Ectodermal cell (in vitro differentiated cells): Measurements from ENCODE around the gene SH3BGRL2.

Source experiments
- H3K27ac ChIP-seq: 2 replicates; pipeline ENCODE4 v1.7.0; 2013; ENCODE audit warnings: mild to moderate bottlenecking, low read depth, low read length; ENCODE audit not compliant: insufficient read depth, poor library complexity, severe bottlenecking
- H3K27me3 ChIP-seq: 2 replicates; pipeline ENCODE4 v1.7.0; 2013; ENCODE audit warnings: mild to moderate bottlenecking, low read length; ENCODE audit not compliant: insufficient read depth, control insufficient read depth, poor library complexity, severe bottlenecking
- H3K36me3 ChIP-seq: one replicate; pipeline ENCODE4 v1.7.0; 2013; ENCODE audit warnings: low read length; ENCODE audit not compliant: control insufficient read depth, insufficient read depth
- H3K4me1 ChIP-seq: one replicate; pipeline ENCODE4 v1.7.0; 2013; ENCODE audit warnings: low read length; ENCODE audit not compliant: control insufficient read depth, insufficient read depth
- H3K4me3 ChIP-seq: 2 replicates; pipeline ENCODE4 v1.7.0; 2013; ENCODE audit warnings: low read depth, low read length, control low read depth; ENCODE audit not compliant: insufficient read depth
- H3K9me3 ChIP-seq: 2 replicates; pipeline ENCODE4 v1.7.0; 2013; ENCODE audit warnings: mild to moderate bottlenecking, low read length, moderate library complexity; ENCODE audit not compliant: control insufficient read depth
- WGBS, 2 experiments: methylation state at CpG; one replicate each; pipeline ENCODE4 v1.1.7; 2013; ENCODE audit warnings: missing lambda C conversion rate in 2 of 2; 5-methylcytosine and 5-hydroxymethylcytosine counted together

SH3BGRL2 gene

GRCh38 chr6:79711167-79711566 lies 80.0 kb downstream of the SH3BGRL2 start:
- Histone ChIP-seq H3K27ac (no peak overlapping the region), H3K36me3 (no peaks in the 10 kb centered on the region), H3K9me3 (no peaks in the 10 kb centered on the region), H3K27me3 (no peaks in the 10 kb centered on the region), H3K4me3 (no peak overlapping the region), H3K4me1 (no peaks in the 10 kb centered on the region)
- whole genome bisulfite sequencing, 2 experiments = 93 to 100% methylated on average over 4 of the region's 4 CpGs

DNA sequence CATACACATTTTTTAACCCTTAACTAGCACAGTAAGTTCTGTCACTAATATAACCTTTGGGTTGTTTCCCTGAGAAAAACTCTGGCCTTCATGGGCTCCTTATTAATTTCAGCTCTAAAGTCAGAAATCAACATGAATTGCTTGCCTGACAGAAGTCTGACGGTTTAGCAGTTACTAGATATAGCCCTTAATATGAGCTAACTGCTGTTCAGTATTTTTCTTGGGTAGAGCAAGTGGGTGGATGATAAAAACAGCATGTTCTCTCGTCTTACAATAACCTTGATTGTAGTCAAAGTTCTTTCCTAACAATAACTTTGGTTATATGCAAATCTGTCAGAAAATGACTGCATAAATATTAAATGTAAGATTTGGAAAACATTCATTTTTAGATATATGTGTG lies 81.0 kb downstream of the SH3BGRL2 start:
- Histone ChIP-seq H3K27me3 (no peaks in the 10 kb centered on the region), H3K4me1 (no peaks in the 10 kb centered on the region), H3K36me3 (no peaks in the 10 kb centered on the region), H3K4me3 (no peak overlapping the region), H3K27ac (no peak overlapping the region), H3K9me3 (no peaks in the 10 kb centered on the region)
- 89 to 93% methylated on average over 2 of the region's 2 CpGs for WGBS, 2 experiments

- Histone ChIP-seq H3K36me3 (no peaks in the 10 kb centered on the region), H3K27me3 (no peaks in the 10 kb centered on the region), H3K4me1 (no peaks in the 10 kb centered on the region), H3K9me3 (no peaks in the 10 kb centered on the region), H3K4me3 (no peak overlapping the region), H3K27ac (no peak overlapping the region)
- 88 to 90% methylated on average over 8 to 9 of the region's 9 CpGs for WGBS, 2 experiments
Observed at GRCh38 chr6:79712616-79713135, 81.5 kb downstream of the SH3BGRL2 start.

DNA sequence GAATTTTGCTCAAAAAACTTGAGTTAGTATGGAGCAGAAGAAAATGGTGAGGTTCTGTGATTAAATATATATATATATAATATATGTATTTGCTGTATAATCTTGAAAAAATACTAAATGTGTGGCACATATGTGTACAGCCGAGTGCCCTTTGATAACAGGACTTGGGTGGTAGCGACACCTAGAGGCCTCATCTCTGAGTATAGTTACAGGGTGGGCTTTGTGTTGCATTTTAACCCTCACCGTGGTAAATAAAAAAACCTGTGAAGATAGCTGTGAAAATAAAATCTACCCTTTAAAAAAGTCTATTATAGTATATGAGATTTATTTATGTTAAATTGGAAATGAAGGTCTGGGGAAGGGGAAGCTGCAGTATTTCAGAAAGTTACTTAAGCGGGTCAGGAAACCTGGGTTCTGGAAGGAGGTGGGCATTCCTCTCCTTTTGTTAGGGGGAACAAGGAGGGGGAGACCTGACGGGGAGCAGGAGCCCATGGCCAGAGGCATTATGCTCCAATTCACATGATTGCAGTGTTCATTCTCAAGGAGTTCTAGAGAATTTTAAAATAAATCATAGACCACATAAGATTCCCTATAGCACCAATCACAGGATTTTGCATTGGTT lies 82.7 kb downstream of the SH3BGRL2 start:
- 29 to 36% methylated on average over 4 of the region's 5 CpGs for WGBS, 2 experiments
- no peaks in the 10 kb centered on the region for H3K4me1 ChIP-seq
- H3K27ac ChIP-seq = no peak overlapping the region
- H3K36me3 ChIP-seq = no peaks in the 10 kb centered on the region
- no peaks in the 10 kb centered on the region for H3K27me3 ChIP-seq
- H3K9me3 ChIP-seq = no peaks in the 10 kb centered on the region
- H3K4me3 ChIP-seq = no peak overlapping the region

- H3K4me3 ChIP-seq = no peak overlapping the region
- WGBS, 2 experiments = 91 to 97% methylated on average over 2 of the region's 2 CpGs
- H3K27ac ChIP-seq = no peak overlapping the region
- no peaks in the 10 kb centered on the region for H3K36me3 ChIP-seq
- no peaks in the 10 kb centered on the region for H3K27me3 ChIP-seq
- H3K4me1 ChIP-seq = no peaks in the 10 kb centered on the region
- no peaks in the 10 kb centered on the region for H3K9me3 ChIP-seq
Observed at GRCh38 chr6:79717989-79718388, 86.9 kb downstream of the SH3BGRL2 start.

DNA sequence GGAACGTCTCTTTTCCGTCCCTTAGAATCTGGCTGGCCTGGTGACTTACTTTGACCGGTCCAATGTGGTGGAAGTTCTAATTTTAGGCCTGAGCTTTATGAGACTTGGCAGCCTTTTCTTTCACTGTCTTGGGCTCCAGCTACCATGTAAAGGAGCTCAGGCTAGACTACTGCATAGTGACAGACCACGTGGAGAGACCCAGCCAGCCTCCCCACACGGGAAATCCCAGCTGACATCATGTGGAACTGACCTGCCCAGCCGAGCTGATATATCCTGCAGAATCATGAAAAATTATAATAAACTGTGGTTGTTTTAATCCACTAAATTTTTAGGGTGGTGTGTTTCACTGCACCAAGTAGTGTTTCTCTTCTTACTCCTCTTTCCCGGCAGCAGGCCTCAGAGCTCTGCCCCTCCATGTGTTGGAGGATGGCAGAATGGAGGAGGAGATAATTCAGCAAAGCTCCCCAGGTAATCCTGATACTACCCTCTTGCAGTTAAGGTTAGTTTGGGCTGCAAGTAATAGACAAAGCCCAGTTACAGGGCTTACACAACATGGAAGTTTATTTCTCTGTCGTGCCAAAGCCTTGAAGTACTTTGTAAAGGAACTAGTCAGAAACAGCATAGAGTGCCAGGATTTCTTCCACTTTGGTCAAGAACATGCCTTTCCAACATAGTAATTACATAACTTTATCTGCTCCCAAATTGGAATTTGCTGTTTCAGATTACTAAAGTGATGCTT lies 87.5 kb downstream of the SH3BGRL2 start:
- Histone ChIP-seq H3K27me3 (no peaks in the 10 kb centered on the region), H3K9me3 (no peaks in the 10 kb centered on the region), H3K4me1 (no peaks in the 10 kb centered on the region), H3K4me3 (no peak overlapping the region), H3K36me3 (no peaks in the 10 kb centered on the region), H3K27ac (no peak overlapping the region)
- 86 to 92% methylated on average over 8 of the region's 8 CpGs for WGBS, 2 experiments

- no peaks in the 10 kb centered on the region for H3K27me3 ChIP-seq
- no peaks in the 10 kb centered on the region for H3K9me3 ChIP-seq
- no peak overlapping the region for H3K27ac ChIP-seq
- no peaks in the 10 kb centered on the region for H3K36me3 ChIP-seq
- no peak overlapping the region for H3K4me3 ChIP-seq
- WGBS, 2 experiments = 95% methylated on average over 6 of the region's 6 CpGs
- no peaks in the 10 kb centered on the region for H3K4me1 ChIP-seq
Observed at GRCh38 chr6:79719248-79719960, 88.3 kb downstream of the SH3BGRL2 start.

DNA sequence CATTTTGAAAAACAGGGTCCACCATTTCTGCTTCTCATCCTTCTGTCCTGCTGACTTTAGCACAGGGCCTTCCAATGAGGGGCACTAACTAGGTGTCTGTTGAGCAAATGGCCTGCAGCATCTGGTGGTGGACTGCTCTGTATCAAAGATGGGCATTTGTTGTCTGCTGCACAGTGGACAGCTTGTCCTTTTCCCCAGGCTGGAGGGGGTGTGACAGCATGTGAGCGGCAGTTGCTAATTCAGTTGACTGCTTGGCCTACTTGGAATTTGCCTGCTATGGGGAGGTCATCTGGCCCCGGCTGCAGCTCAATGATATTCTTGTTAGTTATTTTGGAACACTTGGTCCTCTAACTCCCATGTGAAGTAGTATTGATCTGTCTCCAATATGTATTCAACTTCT lies 93.7 kb downstream of the SH3BGRL2 start:
- Histone ChIP-seq H3K9me3 (no peaks in the 10 kb centered on the region), H3K4me3 (no peak overlapping the region), H3K27me3 (no peaks in the 10 kb centered on the region), H3K4me1 (no peaks in the 10 kb centered on the region), H3K36me3 (no peaks in the 10 kb centered on the region), H3K27ac (no peak overlapping the region)
- WGBS, 2 experiments = 88 to 95% methylated on average over 2 of the region's 2 CpGs

DNA sequence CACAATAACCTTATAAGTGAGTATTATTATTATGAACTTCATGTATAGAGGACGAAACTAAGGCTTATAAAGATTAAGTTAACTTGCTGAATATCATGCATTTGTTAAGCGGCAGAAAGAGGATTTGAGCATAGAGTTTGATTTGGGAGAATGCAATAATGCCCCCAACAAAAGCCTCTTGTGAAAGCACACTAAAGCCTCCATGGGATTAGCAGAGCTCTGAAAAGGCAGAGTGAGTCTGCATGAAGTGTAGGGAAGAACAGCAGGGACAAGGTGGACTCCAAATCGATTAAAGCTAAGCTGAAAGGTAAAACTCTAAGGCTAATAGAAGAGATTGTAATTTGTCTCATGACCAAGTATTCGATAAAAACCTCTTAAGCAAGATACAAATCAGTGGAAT lies 100.3 kb downstream of the SH3BGRL2 start:
- no peak overlapping the region for H3K4me3 ChIP-seq

GRCh38 chr6:79733388-79733787 lies 102.3 kb downstream of the SH3BGRL2 start:
- no peaks in the 10 kb centered on the region for H3K9me3 ChIP-seq
- no peak overlapping the region for H3K4me3 ChIP-seq
- no peaks in the 10 kb centered on the region for H3K4me1 ChIP-seq
- H3K27ac ChIP-seq = no peak overlapping the region
- H3K36me3 ChIP-seq = no peaks in the 10 kb centered on the region
- no peaks in the 10 kb centered on the region for H3K27me3 ChIP-seq
- WGBS, 2 experiments = 94 to 98% methylated on average over 3 of the region's 4 CpGs

More for the DNA sequence above, 100.3 kb downstream of the SH3BGRL2 start:
- 58 to 65% methylated on average over 4 of the region's 4 CpGs for WGBS, 2 experiments
- Histone ChIP-seq H3K27me3 (no peaks in the 10 kb centered on the region), H3K9me3 (no peaks in the 10 kb centered on the region), H3K36me3 (no peaks in the 10 kb centered on the region), H3K4me1 (no peaks in the 10 kb centered on the region), H3K27ac (no peak overlapping the region)
